ENCODE data around the gene HAGH.

The HAGH gene

DNA sequence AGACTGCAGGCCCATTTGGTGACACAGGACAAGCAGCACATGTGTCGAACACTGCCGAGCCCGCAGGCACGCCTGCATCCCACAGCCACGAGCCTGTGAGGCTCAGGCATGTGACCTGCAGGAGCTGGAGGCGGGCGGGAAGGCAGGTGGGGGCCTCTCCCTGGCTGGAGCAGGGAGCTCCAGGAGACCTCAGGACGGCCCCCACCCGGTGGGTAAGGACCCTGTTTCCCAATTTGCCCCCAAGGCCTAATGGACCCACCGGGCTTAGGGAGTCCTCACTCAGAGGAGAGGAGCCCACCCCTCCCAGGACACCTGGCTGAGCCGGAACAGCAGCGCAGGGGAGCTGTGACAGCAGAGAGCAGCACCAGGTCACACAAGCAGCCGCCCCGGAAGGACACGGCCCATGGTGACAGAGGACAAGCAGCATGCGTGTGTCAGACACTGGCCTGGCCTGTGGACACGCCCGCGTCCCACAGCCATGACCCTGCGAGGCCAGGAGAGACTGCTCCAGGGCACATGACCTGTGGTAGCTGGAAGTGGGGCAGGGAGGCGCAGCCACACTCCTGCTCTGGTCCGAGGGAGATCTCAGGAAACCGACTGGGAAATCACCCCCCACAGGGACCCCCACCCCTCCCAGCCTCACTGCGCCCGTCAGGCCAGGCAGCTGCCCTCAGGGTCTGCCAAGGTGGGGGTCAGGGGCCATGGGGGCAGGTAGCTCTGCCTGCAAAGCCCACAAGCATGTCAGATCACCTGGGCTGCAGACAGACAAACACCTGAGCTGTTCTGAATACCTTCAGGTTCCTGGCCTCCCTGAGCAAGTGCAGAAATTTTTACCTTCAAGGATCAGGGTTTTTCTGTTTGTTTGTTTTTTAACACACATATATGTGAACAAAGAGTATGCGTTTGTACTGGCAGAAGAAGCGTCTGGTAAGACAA is 46.6 kb downstream of the HAGH start:
- TF ChIP-seq, protein P1, sequence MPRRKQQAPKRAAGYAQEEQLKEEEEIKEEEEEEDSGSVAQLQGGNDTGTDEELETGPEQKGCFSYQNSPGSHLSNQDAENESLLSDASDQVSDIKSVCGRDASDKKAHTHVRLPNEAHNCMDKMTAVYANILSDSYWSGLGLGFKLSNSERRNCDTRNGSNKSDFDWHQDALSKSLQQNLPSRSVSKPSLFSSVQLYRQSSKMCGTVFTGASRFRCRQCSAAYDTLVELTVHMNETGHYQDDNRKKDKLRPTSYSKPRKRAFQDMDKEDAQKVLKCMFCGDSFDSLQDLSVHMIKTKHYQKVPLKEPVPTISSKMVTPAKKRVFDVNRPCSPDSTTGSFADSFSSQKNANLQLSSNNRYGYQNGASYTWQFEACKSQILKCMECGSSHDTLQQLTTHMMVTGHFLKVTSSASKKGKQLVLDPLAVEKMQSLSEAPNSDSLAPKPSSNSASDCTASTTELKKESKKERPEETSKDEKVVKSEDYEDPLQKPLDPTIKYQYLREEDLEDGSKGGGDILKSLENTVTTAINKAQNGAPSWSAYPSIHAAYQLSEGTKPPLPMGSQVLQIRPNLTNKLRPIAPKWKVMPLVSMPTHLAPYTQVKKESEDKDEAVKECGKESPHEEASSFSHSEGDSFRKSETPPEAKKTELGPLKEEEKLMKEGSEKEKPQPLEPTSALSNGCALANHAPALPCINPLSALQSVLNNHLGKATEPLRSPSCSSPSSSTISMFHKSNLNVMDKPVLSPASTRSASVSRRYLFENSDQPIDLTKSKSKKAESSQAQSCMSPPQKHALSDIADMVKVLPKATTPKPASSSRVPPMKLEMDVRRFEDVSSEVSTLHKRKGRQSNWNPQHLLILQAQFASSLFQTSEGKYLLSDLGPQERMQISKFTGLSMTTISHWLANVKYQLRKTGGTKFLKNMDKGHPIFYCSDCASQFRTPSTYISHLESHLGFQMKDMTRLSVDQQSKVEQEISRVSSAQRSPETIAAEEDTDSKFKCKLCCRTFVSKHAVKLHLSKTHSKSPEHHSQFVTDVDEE (CRISPR knock-in tag; IDR thresholded peaks at IDR 0.05) = no peak
- TF ChIP-seq ZC3H10 (CRISPR knock-in tag; IDR thresholded peaks at IDR 0.05) = no peak
- TF ChIP-seq ZNF8 (CRISPR knock-in tag; IDR thresholded peaks at IDR 0.05) = no peak
- no peak for ATAC-seq

DNA sequence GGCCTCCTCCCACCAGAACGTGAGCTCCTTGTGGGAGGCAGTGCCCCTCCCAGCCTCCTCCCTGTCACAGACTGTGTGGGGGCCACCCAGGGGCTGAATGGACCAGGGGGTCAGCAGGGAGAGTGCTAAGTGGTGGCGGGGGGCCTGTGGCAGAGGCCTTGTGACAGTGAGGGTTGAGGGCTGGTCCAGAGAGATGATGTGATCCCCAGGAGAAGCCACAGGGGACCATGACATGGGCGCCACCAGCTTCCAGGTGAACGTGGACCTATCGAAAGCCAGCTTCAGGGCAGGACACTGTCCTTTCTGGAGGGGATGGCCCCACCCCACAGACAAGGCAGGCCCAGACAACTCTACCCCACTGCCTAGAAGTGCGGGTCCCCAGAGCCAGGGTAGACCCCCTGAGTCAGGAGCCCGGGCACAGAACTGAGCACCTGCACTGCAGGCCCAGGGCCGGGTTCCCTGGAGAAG is 47.4 kb downstream of the HAGH start:
- no peak for TF ChIP-seq TOX (CRISPR knock-in tag; IDR thresholded peaks at IDR 0.05; ENCODE audit: borderline replicate concordance)
- TF ChIP-seq, protein P2, sequence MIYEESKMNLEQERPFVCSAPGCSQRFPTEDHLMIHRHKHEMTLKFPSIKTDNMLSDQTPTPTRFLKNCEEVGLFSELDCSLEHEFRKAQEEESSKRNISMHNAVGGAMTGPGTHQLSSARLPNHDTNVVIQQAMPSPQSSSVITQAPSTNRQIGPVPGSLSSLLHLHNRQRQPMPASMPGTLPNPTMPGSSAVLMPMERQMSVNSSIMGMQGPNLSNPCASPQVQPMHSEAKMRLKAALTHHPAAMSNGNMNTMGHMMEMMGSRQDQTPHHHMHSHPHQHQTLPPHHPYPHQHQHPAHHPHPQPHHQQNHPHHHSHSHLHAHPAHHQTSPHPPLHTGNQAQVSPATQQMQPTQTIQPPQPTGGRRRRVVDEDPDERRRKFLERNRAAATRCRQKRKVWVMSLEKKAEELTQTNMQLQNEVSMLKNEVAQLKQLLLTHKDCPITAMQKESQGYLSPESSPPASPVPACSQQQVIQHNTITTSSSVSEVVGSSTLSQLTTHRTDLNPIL (CRISPR knock-in tag; IDR thresholded peaks at IDR 0.05; ENCODE audit: low read depth) = no peak
- no peak for TF ChIP-seq BACH2 (CRISPR knock-in tag; IDR thresholded peaks at IDR 0.05; ENCODE audit: borderline replicate concordance)
- TF ChIP-seq ESRRG (CRISPR knock-in tag; IDR thresholded peaks at IDR 0.05) = no peak
- TF ChIP-seq, protein P3, sequence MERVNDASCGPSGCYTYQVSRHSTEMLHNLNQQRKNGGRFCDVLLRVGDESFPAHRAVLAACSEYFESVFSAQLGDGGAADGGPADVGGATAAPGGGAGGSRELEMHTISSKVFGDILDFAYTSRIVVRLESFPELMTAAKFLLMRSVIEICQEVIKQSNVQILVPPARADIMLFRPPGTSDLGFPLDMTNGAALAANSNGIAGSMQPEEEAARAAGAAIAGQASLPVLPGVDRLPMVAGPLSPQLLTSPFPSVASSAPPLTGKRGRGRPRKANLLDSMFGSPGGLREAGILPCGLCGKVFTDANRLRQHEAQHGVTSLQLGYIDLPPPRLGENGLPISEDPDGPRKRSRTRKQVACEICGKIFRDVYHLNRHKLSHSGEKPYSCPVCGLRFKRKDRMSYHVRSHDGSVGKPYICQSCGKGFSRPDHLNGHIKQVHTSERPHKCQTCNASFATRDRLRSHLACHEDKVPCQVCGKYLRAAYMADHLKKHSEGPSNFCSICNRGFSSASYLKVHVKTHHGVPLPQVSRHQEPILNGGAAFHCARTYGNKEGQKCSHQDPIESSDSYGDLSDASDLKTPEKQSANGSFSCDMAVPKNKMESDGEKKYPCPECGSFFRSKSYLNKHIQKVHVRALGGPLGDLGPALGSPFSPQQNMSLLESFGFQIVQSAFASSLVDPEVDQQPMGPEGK (CRISPR knock-in tag; IDR thresholded peaks at IDR 0.05; ENCODE audit: borderline replicate concordance) = no peak
- TF ChIP-seq, protein P4, sequence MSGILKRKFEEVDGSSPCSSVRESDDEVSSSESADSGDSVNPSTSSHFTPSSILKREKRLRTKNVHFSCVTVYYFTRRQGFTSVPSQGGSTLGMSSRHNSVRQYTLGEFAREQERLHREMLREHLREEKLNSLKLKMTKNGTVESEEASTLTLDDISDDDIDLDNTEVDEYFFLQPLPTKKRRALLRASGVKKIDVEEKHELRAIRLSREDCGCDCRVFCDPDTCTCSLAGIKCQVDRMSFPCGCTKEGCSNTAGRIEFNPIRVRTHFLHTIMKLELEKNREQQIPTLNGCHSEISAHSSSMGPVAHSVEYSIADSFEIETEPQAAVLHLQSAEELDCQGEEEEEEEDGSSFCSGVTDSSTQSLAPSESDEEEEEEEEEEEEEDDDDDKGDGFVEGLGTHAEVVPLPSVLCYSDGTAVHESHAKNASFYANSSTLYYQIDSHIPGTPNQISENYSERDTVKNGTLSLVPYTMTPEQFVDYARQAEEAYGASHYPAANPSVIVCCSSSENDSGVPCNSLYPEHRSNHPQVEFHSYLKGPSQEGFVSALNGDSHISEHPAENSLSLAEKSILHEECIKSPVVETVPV (CRISPR knock-in tag; IDR thresholded peaks at IDR 0.05) = no peak
- no peak for TF ChIP-seq ARNTL (CRISPR knock-in tag; IDR thresholded peaks at IDR 0.05; ENCODE audit: borderline replicate concordance, low read depth)
- no peak for TF ChIP-seq SNAI2 (CRISPR knock-in tag; IDR thresholded peaks at IDR 0.05)
- TF ChIP-seq, protein P5, sequence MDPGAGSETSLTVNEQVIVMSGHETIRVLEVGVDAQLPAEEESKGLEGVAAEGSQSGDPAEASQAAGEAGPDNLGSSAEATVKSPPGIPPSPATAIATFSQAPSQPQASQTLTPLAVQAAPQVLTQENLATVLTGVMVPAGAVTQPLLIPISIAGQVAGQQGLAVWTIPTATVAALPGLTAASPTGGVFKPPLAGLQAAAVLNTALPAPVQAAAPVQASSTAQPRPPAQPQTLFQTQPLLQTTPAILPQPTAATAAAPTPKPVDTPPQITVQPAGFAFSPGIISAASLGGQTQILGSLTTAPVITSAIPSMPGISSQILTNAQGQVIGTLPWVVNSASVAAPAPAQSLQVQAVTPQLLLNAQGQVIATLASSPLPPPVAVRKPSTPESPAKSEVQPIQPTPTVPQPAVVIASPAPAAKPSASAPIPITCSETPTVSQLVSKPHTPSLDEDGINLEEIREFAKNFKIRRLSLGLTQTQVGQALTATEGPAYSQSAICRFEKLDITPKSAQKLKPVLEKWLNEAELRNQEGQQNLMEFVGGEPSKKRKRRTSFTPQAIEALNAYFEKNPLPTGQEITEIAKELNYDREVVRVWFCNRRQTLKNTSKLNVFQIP (CRISPR knock-in tag; IDR thresholded peaks at IDR 0.05; ENCODE audit: borderline replicate concordance, low read depth) = no peak
- ATAC-seq = no peak

DNA sequence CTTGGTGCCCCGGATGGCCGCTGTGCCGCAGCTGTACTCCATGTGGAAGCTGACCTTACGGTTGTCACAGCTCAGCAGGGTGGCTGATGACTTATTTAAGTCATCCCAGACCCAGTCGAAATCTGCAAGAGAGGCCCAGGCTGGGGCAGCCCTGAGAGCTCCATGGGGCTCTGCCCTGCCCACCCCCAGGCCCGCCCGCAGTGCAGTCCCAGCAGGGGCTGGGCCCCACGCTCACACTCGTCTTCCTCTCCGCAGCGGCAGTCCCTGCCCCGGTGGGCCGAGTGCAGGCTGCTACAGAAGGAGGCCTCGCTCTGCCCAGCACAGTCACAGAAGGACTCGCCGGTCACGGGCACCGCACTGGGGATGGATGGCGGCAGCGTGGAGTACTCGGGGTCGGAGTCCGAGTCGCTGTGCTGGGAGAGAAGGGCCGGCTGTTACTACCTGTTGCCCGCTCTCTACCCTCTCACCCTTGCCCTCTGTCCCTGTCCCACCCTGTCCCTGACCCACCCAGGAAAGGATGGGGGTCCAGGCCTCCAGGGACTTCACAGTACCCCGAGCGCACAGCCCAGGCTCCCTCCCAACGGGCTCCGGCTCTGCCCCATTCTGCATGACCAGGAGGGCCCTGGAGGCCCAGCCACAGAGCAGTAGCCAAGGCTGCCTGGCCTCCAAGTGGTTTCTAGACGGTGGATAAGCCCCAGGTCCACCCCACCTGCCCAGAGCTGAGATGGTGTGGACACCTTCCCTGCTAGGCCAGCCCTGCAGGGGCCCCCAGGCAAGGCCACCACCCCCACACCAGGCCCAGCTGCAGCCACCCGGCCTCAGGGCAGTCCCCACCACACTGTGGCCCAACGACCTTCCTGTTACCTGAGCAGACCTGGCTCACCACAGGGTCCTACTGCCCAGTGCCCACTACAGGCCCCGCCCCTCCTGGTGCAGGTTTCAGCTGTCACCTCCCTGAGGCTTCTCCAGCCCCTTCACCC is 48.1 kb downstream of the HAGH start:
- no peak for ATAC-seq
- TF ChIP-seq, protein P3 (CRISPR knock-in tag; IDR thresholded peaks at IDR 0.05; ENCODE audit: borderline replicate concordance) = no peak
- TF ChIP-seq BACH2 (CRISPR knock-in tag; IDR thresholded peaks at IDR 0.05; ENCODE audit: borderline replicate concordance) (no peak), ZFP3 (CRISPR knock-in tag; IDR thresholded peaks at IDR 0.05) (no peak), ISL1 (CRISPR knock-in tag; IDR thresholded peaks at IDR 0.05) (no peak), TCF4 (CRISPR knock-in tag; IDR thresholded peaks at IDR 0.05; ENCODE audit: borderline replicate concordance) (no peak), ESRRG (CRISPR knock-in tag; IDR thresholded peaks at IDR 0.05) (no peak), ZNF565 (CRISPR knock-in tag; conservative IDR thresholded peaks at IDR 0.05; ENCODE audit: low read depth) (no peak), CSDC2 (CRISPR knock-in tag; IDR thresholded peaks at IDR 0.05) (no peak), ZC3H10 (CRISPR knock-in tag; IDR thresholded peaks at IDR 0.05) (no peak), TOX (CRISPR knock-in tag; IDR thresholded peaks at IDR 0.05; ENCODE audit: borderline replicate concordance) (no peak)
- TF ChIP-seq, protein P1 (CRISPR knock-in tag; IDR thresholded peaks at IDR 0.05) = no peak
- TF ChIP-seq, protein P2 (CRISPR knock-in tag; IDR thresholded peaks at IDR 0.05; ENCODE audit: low read depth) = no peak
